ENCODE data around the gene CDK7. TPM values are rescaled to one million over a fixed set of nuclear protein-coding genes. Genes with fewer than 3 reads are reported as not detected.

The CDK7 gene
- total RNA-seq, 1 experiment from 2014 or later = 44.4 TPM

- CTCF ChIA-PET = interaction anchor here (0.6 kb wide), 1 partner anchor 48 kb away, joined by 5 read pairs; no protein-coding TSS in a partner anchor
- no peak for DNase-seq (ENCODE audit: low read depth, low spot score)
- no TSS peak for BruUV-seq (replicated peaks)
- H3K27me3 ChIP-seq (ENCODE audit: control insufficient read depth, insufficient read depth, low read length) = no peaks in the 10 kb centered on the region
- H3K27ac ChIP-seq (ENCODE audit: low read length) = peak overlapping the region; percentile 0; the same call in 1 of the 2 replicates
- H3K4me1 ChIP-seq (ENCODE audit: control insufficient read depth, insufficient read depth, low read length) = peaks cover 28% of the 10 kb centered on the region
- peaks cover 9% of the 10 kb centered on the region for H3K36me3 ChIP-seq (ENCODE audit: control insufficient read depth, insufficient read depth, low read length)
- POLR2A ChIA-PET = interaction anchor here (0.6 kb wide), 2 partner anchors 17 to 114 kb away, joined by 3 read pairs; no protein-coding TSS in a partner anchor
- no peak overlapping the region for H3K4me3 ChIP-seq (ENCODE audit: low read depth in 2 of 2, low read length in 2 of 2)
- H3K9me3 ChIP-seq (ENCODE audit: control insufficient read depth, insufficient read depth, low read depth, low read length) = no peaks in the 10 kb centered on the region
- no peak for ATAC-seq
- TF ChIP-seq, protein P1, sequence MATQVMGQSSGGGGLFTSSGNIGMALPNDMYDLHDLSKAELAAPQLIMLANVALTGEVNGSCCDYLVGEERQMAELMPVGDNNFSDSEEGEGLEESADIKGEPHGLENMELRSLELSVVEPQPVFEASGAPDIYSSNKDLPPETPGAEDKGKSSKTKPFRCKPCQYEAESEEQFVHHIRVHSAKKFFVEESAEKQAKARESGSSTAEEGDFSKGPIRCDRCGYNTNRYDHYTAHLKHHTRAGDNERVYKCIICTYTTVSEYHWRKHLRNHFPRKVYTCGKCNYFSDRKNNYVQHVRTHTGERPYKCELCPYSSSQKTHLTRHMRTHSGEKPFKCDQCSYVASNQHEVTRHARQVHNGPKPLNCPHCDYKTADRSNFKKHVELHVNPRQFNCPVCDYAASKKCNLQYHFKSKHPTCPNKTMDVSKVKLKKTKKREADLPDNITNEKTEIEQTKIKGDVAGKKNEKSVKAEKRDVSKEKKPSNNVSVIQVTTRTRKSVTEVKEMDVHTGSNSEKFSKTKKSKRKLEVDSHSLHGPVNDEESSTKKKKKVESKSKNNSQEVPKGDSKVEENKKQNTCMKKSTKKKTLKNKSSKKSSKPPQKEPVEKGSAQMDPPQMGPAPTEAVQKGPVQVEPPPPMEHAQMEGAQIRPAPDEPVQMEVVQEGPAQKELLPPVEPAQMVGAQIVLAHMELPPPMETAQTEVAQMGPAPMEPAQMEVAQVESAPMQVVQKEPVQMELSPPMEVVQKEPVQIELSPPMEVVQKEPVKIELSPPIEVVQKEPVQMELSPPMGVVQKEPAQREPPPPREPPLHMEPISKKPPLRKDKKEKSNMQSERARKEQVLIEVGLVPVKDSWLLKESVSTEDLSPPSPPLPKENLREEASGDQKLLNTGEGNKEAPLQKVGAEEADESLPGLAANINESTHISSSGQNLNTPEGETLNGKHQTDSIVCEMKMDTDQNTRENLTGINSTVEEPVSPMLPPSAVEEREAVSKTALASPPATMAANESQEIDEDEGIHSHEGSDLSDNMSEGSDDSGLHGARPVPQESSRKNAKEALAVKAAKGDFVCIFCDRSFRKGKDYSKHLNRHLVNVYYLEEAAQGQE (IDR thresholded peaks at IDR 0.05; ENCODE audit: insufficient read depth in 1 of 2, low read depth in 2 of 2, low read length in 1 of 2) = no peak
- TF ChIP-seq, protein P2, sequence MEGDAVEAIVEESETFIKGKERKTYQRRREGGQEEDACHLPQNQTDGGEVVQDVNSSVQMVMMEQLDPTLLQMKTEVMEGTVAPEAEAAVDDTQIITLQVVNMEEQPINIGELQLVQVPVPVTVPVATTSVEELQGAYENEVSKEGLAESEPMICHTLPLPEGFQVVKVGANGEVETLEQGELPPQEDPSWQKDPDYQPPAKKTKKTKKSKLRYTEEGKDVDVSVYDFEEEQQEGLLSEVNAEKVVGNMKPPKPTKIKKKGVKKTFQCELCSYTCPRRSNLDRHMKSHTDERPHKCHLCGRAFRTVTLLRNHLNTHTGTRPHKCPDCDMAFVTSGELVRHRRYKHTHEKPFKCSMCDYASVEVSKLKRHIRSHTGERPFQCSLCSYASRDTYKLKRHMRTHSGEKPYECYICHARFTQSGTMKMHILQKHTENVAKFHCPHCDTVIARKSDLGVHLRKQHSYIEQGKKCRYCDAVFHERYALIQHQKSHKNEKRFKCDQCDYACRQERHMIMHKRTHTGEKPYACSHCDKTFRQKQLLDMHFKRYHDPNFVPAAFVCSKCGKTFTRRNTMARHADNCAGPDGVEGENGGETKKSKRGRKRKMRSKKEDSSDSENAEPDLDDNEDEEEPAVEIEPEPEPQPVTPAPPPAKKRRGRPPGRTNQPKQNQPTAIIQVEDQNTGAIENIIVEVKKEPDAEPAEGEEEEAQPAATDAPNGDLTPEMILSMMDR (IDR thresholded peaks at IDR 0.05) = no peak
- TF ChIP-seq POLR2AphosphoS5 (IDR thresholded peaks at IDR 0.05; ENCODE audit: low read depth, low read length) = no peak
- TF ChIP-seq SIN3A (IDR thresholded peaks at IDR 0.05; ENCODE audit: borderline replicate concordance, insufficient read depth, low read depth, low read length) = no peak
- TF ChIP-seq TCF7L2 (IDR thresholded peaks at IDR 0.05; ENCODE audit: low read depth, low read length) = no peak
- in situ Hi-C loops (cut with HindIII; ENCODE audit: low pct_unique_long_range_greater_than_20kb, low sequenced_read_pairs) = no loop called here
- intact Hi-C loops (cut with micrococcal nuclease; ENCODE audit: unreplicated experiment) = no loop called here
Measured at GRCh38 chr5:69237877-69238276, 3.2 kb downstream of the CDK7 start.

- peak overlapping the region; percentile 40 for H3K27ac ChIP-seq (ENCODE audit: low read length)
- H3K4me3 ChIP-seq (ENCODE audit: low read depth in 2 of 2, low read length in 2 of 2) = peak overlapping the region; percentile 4 to 13; a peak in 1 of 4 replicates
- peaks cover 28% of the 10 kb centered on the region for H3K4me1 ChIP-seq (ENCODE audit: control insufficient read depth, insufficient read depth, low read length)
- intact Hi-C loops (cut with micrococcal nuclease; ENCODE audit: unreplicated experiment) (no loop called here), in situ Hi-C loops (cut with HindIII; ENCODE audit: low pct_unique_long_range_greater_than_20kb, low sequenced_read_pairs) (no loop called here)
- ATAC-seq (peak; percentile 40; the same call in 1 of the 2 replicates), DNase-seq (ENCODE audit: low read depth, low spot score) (peak; percentile 69)
- BruUV-seq (replicated peaks) = no TSS peak
- POLR2A ChIA-PET = interaction anchor here (0.6 kb wide), 1 partner anchor 16 kb away, joined by 3 read pairs; no protein-coding TSS in a partner anchor
- peaks cover 9% of the 10 kb centered on the region for H3K36me3 ChIP-seq (ENCODE audit: control insufficient read depth, insufficient read depth, low read length)
- H3K9me3 ChIP-seq (ENCODE audit: control insufficient read depth, insufficient read depth, low read depth, low read length) = no peaks in the 10 kb centered on the region
- H3K27me3 ChIP-seq (ENCODE audit: control insufficient read depth, insufficient read depth, low read length) = no peaks in the 10 kb centered on the region
- TF ChIP-seq SIN3A (IDR thresholded peaks at IDR 0.05; ENCODE audit: borderline replicate concordance, insufficient read depth, low read depth, low read length) (no peak), POLR2AphosphoS5 (IDR thresholded peaks at IDR 0.05; ENCODE audit: low read depth, low read length) (no peak), TCF7L2 (IDR thresholded peaks at IDR 0.05; ENCODE audit: low read depth, low read length) (no peak)
- TF ChIP-seq, protein P1 (IDR thresholded peaks at IDR 0.05; ENCODE audit: insufficient read depth in 1 of 2, low read depth in 2 of 2, low read length in 1 of 2) = no peak
- TF ChIP-seq, protein P2 (IDR thresholded peaks at IDR 0.05) = no peak
- CTCF ChIA-PET = interaction anchor here (0.6 kb wide), 2 partner anchors 40 to 49 kb away, joined by 3 to 5 read pairs; no protein-coding TSS in a partner anchor
Measured at GRCh38 chr5:69238760-69239251, 4.1 kb downstream of the CDK7 start.

Data from Panc1 (cell line).